ENCODE data around the gene YIPF4. TPM values are rescaled to one million over a fixed set of nuclear protein-coding genes. Genes with fewer than 3 reads are reported as not detected.
"Not testable (repeated sequence)": the region's sequence is repeated elsewhere in the genome, so short reads cannot be mapped to it uniquely, and the experiment has no call there.

The YIPF4 gene
- total RNA-seq, 1 donor = 18.5 TPM

- Histone ChIP-seq H3K9me3 (ENCODE audit: low read depth, low read length) (no peaks in the 10 kb centered on the region), H3K27ac (ENCODE audit: low read depth, low read length) (no peak overlapping the region), H3K4me1 (ENCODE audit: insufficient read depth, low read length) (no peaks in the 10 kb centered on the region), H3K79me2 (ENCODE audit: insufficient read depth, low read length) (no peaks in the 10 kb centered on the region), H3K4me3 (ENCODE audit: insufficient read depth, low read length) (no peak overlapping the region), H3K4me2 (ENCODE audit: insufficient read depth, low read length) (no peak overlapping the region), H4K20me1 (ENCODE audit: insufficient read depth, low read length) (no peaks in the 10 kb centered on the region), H3K36me3 (ENCODE audit: insufficient read depth, low read length) (no peaks in the 10 kb centered on the region), H2AFZ (ENCODE audit: low read length) (no peak overlapping the region), H3K27me3 (ENCODE audit: insufficient read depth, low read length) (no peaks in the 10 kb centered on the region)
- no peak for TF ChIP-seq CTCF (IDR thresholded peaks at IDR 0.05; ENCODE audit: extremely low read depth, low read depth, low read length)
- no peak for DNase-seq (ENCODE audit: insufficient read length, low spot score, missing footprints)
Measured at GRCh38 chr2:32271063-32271462, 6.6 kb upstream of the YIPF4 start.

GRCh38 chr2:32272279-32272678, 5.4 kb upstream of the YIPF4 start:
- Histone ChIP-seq H3K36me3 (ENCODE audit: insufficient read depth, low read length) (no peaks in the 10 kb centered on the region), H3K4me2 (ENCODE audit: insufficient read depth, low read length) (no peak overlapping the region)

GRCh38 chr2:32274289-32274688, 3.4 kb upstream of the YIPF4 start:
- Histone ChIP-seq H3K36me3 (ENCODE audit: insufficient read depth, low read length) (no peaks in the 10 kb centered on the region), H4K20me1 (ENCODE audit: insufficient read depth, low read length) (no peaks in the 10 kb centered on the region), H3K4me3 (ENCODE audit: insufficient read depth, low read length) (no peak overlapping the region), H3K79me2 (ENCODE audit: insufficient read depth, low read length) (peaks cover 16% of the 10 kb centered on the region), H2AFZ (ENCODE audit: low read length) (peak overlapping the region; percentile 65), H3K9me3 (ENCODE audit: low read depth, low read length) (no peaks in the 10 kb centered on the region), H3K4me2 (ENCODE audit: insufficient read depth, low read length) (no peak overlapping the region), H3K4me1 (ENCODE audit: insufficient read depth, low read length) (peaks cover 10% of the 10 kb centered on the region), H3K27me3 (ENCODE audit: insufficient read depth, low read length) (no peaks in the 10 kb centered on the region), H3K27ac (ENCODE audit: low read depth, low read length) (no peak overlapping the region)
- DNase-seq (ENCODE audit: insufficient read length, low spot score, missing footprints) = no peak
- TF ChIP-seq CTCF (IDR thresholded peaks at IDR 0.05; ENCODE audit: extremely low read depth, low read depth, low read length) = no peak

More at GRCh38 chr2:32272279-32272678, 5.4 kb upstream of the YIPF4 start:
- Histone ChIP-seq H4K20me1 (ENCODE audit: insufficient read depth, low read length) (no peaks in the 10 kb centered on the region), H3K4me3 (ENCODE audit: insufficient read depth, low read length) (no peak overlapping the region), H3K27ac (ENCODE audit: low read depth, low read length) (no peak overlapping the region), H3K27me3 (ENCODE audit: insufficient read depth, low read length) (no peaks in the 10 kb centered on the region), H2AFZ (ENCODE audit: low read length) (no peak overlapping the region), H3K79me2 (ENCODE audit: insufficient read depth, low read length) (no peaks in the 10 kb centered on the region), H3K9me3 (ENCODE audit: low read depth, low read length) (no peaks in the 10 kb centered on the region), H3K4me1 (ENCODE audit: insufficient read depth, low read length) (peaks cover 3% of the 10 kb centered on the region)
- no peak for TF ChIP-seq CTCF (IDR thresholded peaks at IDR 0.05; ENCODE audit: extremely low read depth, low read depth, low read length)
- DNase-seq (ENCODE audit: insufficient read length, low spot score, missing footprints) = no peak

GRCh38 chr2:32275790-32276189, 1.9 kb upstream of the YIPF4 start:
- DNase-seq (ENCODE audit: insufficient read length, low spot score, missing footprints); H3K36me3 ChIP-seq (ENCODE audit: insufficient read depth, low read length): not testable (repeated sequence)

More at GRCh38 chr2:32275790-32276189, 1.9 kb upstream of the YIPF4 start:
- peaks cover 10% of the 10 kb centered on the region for H3K4me1 ChIP-seq (ENCODE audit: insufficient read depth, low read length)
- not testable (repeated sequence) for H3K27ac ChIP-seq (ENCODE audit: low read depth, low read length); H4K20me1 ChIP-seq (ENCODE audit: insufficient read depth, low read length); H2AFZ ChIP-seq (ENCODE audit: low read length); H3K4me3 ChIP-seq (ENCODE audit: insufficient read depth, low read length); H3K27me3 ChIP-seq (ENCODE audit: insufficient read depth, low read length); H3K9me3 ChIP-seq (ENCODE audit: low read depth, low read length); H3K4me2 ChIP-seq (ENCODE audit: insufficient read depth, low read length)
- peaks cover 25% of the 10 kb centered on the region for H3K79me2 ChIP-seq (ENCODE audit: insufficient read depth, low read length)
